HepG2 (cell line): ENCODE results near the gene PRXL2A. TPM values are rescaled to one million over a fixed set of nuclear protein-coding genes. Genes with fewer than 3 reads are reported as not detected.

ENCODE experiments used
- BHLHE40 ChIP-seq: IDR thresholded peaks from 2 replicates; pipeline ENCODE4 v1.6.1; 2011; ENCODE audit warnings: low read length, improper control_type of control experiment
- HOXA3 ChIP-seq: sonication (generic); formaldehyde crosslinking; IDR thresholded peaks from 2 replicates; pipeline ENCODE4 v1.5.0; 2020; ENCODE audit warnings: missing genetic modification reagents
- MAFK ChIP-seq, 2 experiments: IDR thresholded peaks in 1 of 2; conservative IDR thresholded peaks in 1 of 2; 2 replicates each; pipeline ENCODE4 v1.6.1; 2011; ENCODE audit warnings: improper control_type of control experiment in 2 of 2, low read length in 2 of 2
- NFRKB ChIP-seq: fragments of 450-650 bp; IDR thresholded peaks from 2 replicates; pipeline ENCODE4 v1.6.1; 2017
- ZNF225 ChIP-seq: sonication (generic); formaldehyde crosslinking; IDR thresholded peaks from 2 replicates; pipeline ENCODE4 v1.4.0; 2020; ENCODE audit warnings: mild to moderate bottlenecking, missing genetic modification reagents
- ZNF230 ChIP-seq: sonication (generic); formaldehyde crosslinking; IDR thresholded peaks from 2 replicates; pipeline ENCODE4 v1.4.0; 2020; ENCODE audit warnings: mild to moderate bottlenecking, missing genetic modification reagents
- ZNF326 ChIP-seq: sonication (generic); formaldehyde crosslinking; IDR thresholded peaks from 2 replicates; pipeline ENCODE4 v1.4.0; 2020; ENCODE audit warnings: missing genetic modification reagents, borderline replicate concordance
- ZNF703 ChIP-seq: sonication (generic); formaldehyde crosslinking; IDR thresholded peaks from 2 replicates; pipeline ENCODE4 v1.5.1; 2020; ENCODE audit warnings: missing genetic modification reagents, mild to moderate bottlenecking, moderate library complexity, borderline replicate concordance
- polyA plus RNA-seq, 8 experiments: library from polyadenylated mRNA; depleted of rRNA in 3 of 8; stranded (reverse) in 7 of 8; unstranded in 1 of 8; fragments of >200 nt; fragmentation: Illumina TruSeq in 4 of 8; extraction: Trizol in 4 of 8; gene quantifications; 2 replicates each; pipeline versions ENCODE4 v1.2.1 to v1.2.3, GENCODE V29; 2011 to 2016; ENCODE audit warnings: low read depth in 4 of 8, missing spikeins in 1 of 8, mixed read lengths in 1 of 8; ENCODE audit not compliant: insufficient read depth in 1 of 8
- total RNA-seq, 5 experiments: library from RNA; depleted of rRNA; stranded (reverse); fragments of >200 nt; fragmentation: Illumina TruSeq; extraction: Trizol; gene quantifications; 2 replicates each; pipeline ENCODE4 v1.2.3, GENCODE V29; 2016; ENCODE audit warnings: low read depth in 1 of 5
- TF ChIP-seq, protein P1 (sequence below): sonication (generic); formaldehyde crosslinking; IDR thresholded peaks from 2 replicates; pipeline ENCODE4 v1.4.0; 2020; ENCODE audit warnings: missing genetic modification reagents, borderline replicate concordance
- TF ChIP-seq, protein P2 (sequence below): sonication (generic); IDR thresholded peaks from 2 replicates; pipeline ENCODE4 v1.6.1; 2016; ENCODE audit warnings: low read depth, borderline replicate concordance
- TF ChIP-seq, protein P3 (sequence below): sonication (generic); formaldehyde crosslinking; IDR thresholded peaks from 2 replicates; pipeline ENCODE4 v1.5.1; 2020; ENCODE audit warnings: mild to moderate bottlenecking, missing genetic modification reagents, borderline replicate concordance
- TF ChIP-seq, protein P4 (sequence below): sonication (generic); formaldehyde crosslinking; IDR thresholded peaks from 2 replicates; pipeline ENCODE4 v1.4.0; 2020; ENCODE audit warnings: missing genetic modification reagents, borderline replicate concordance
- TF ChIP-seq, protein P5 (sequence below): sonication (generic); formaldehyde crosslinking; IDR thresholded peaks from 2 replicates; pipeline ENCODE4 v1.4.0; 2020; ENCODE audit warnings: missing genetic modification reagents

The PRXL2A gene
- total and polyA plus RNA-seq, 2 of the 13 experiments (the other 11 are each of a cell fraction or from before 2014, with no cell fraction given) = 43.9 to 79.9 TPM

DNA sequence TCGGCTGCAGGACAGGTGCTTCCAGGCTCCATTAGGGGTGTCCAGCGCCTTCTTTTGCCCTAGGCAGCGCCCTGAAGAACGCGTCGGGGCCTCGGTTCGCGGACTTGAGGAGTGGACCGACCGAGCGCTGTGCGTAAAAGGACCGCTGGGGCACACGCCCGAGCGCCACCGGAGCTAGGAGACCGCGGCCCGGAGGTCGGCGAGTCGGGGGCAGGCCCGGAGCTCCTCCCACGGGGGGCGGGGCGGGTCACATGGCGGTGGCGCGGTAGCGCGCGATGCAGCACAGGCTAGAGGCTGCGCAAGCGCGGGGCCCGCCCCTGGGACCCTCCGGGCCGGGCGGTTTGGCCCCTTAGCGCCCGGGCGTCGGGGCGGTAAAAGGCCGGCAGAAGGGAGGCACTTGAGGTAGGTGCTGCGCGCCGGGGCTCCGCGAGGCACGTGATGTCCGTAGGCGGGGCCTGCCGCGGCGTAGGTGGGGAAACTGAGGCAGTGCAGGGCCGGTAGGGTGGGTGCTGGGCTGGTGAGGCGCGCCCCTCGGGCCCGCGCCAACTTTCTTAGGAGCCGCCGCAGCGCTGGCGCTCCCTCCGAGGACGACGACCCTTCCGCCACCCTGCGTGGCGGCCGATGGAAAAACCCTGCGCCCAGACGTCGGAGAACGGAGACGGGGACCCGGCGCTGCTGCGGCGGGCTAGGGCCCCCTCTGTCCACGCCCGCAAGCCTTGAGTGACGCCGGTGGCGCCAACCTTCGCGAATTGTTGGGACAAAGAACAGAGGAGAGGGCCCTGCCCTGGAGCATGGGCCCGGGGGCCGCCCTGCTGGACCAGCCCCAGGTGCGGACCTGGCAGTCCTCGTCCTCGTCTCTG, at the start of gene PRXL2A (continued):
- TF ChIP-seq, protein P1, sequence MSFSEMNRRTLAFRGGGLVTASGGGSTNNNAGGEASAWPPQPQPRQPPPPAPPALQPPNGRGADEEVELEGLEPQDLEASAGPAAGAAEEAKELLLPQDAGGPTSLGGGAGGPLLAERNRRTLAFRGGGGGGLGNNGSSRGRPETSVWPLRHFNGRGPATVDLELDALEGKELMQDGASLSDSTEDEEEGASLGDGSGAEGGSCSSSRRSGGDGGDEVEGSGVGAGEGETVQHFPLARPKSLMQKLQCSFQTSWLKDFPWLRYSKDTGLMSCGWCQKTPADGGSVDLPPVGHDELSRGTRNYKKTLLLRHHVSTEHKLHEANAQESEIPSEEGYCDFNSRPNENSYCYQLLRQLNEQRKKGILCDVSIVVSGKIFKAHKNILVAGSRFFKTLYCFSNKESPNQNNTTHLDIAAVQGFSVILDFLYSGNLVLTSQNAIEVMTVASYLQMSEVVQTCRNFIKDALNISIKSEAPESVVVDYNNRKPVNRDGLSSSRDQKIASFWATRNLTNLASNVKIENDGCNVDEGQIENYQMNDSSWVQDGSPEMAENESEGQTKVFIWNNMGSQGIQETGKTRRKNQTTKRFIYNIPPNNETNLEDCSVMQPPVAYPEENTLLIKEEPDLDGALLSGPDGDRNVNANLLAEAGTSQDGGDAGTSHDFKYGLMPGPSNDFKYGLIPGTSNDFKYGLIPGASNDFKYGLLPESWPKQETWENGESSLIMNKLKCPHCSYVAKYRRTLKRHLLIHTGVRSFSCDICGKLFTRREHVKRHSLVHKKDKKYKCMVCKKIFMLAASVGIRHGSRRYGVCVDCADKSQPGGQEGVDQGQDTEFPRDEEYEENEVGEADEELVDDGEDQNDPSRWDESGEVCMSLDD (CRISPR knock-in tag) = no peak
- no peak for TF ChIP-seq ZNF326
- TF ChIP-seq NFRKB = no peak
- TF ChIP-seq, protein P2, sequence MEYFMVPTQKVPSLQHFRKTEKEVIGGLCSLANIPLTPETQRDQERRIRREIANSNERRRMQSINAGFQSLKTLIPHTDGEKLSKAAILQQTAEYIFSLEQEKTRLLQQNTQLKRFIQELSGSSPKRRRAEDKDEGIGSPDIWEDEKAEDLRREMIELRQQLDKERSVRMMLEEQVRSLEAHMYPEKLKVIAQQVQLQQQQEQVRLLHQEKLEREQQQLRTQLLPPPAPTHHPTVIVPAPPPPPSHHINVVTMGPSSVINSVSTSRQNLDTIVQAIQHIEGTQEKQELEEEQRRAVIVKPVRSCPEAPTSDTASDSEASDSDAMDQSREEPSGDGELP = peak; percentile 8; the same call in 1 of the 2 replicates
- TF ChIP-seq ZNF225 = no peak
- peak; percentile 41 for TF ChIP-seq BHLHE40
- peak; percentile 71 for TF ChIP-seq HOXA3 (CRISPR knock-in tag)
- TF ChIP-seq MAFK (conservative IDR thresholded peaks at IDR 0.05 in 1 of 2, IDR thresholded peaks at IDR 0.05 in 1 of 2; ENCODE audit: low read length in 2 of 2) = no peak
- TF ChIP-seq ZNF230 = peak; percentile 44; the same call in 1 of the 2 replicates
- TF ChIP-seq, protein P3, sequence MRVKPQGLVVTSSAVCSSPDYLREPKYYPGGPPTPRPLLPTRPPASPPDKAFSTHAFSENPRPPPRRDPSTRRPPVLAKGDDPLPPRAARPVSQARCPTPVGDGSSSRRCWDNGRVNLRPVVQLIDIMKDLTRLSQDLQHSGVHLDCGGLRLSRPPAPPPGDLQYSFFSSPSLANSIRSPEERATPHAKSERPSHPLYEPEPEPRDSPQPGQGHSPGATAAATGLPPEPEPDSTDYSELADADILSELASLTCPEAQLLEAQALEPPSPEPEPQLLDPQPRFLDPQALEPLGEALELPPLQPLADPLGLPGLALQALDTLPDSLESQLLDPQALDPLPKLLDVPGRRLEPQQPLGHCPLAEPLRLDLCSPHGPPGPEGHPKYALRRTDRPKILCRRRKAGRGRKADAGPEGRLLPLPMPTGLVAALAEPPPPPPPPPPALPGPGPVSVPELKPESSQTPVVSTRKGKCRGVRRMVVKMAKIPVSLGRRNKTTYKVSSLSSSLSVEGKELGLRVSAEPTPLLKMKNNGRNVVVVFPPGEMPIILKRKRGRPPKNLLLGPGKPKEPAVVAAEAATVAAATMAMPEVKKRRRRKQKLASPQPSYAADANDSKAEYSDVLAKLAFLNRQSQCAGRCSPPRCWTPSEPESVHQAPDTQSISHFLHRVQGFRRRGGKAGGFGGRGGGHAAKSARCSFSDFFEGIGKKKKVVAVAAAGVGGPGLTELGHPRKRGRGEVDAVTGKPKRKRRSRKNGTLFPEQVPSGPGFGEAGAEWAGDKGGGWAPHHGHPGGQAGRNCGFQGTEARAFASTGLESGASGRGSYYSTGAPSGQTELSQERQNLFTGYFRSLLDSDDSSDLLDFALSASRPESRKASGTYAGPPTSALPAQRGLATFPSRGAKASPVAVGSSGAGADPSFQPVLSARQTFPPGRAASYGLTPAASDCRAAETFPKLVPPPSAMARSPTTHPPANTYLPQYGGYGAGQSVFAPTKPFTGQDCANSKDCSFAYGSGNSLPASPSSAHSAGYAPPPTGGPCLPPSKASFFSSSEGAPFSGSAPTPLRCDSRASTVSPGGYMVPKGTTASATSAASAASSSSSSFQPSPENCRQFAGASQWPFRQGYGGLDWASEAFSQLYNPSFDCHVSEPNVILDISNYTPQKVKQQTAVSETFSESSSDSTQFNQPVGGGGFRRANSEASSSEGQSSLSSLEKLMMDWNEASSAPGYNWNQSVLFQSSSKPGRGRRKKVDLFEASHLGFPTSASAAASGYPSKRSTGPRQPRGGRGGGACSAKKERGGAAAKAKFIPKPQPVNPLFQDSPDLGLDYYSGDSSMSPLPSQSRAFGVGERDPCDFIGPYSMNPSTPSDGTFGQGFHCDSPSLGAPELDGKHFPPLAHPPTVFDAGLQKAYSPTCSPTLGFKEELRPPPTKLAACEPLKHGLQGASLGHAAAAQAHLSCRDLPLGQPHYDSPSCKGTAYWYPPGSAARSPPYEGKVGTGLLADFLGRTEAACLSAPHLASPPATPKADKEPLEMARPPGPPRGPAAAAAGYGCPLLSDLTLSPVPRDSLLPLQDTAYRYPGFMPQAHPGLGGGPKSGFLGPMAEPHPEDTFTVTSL = peak; percentile 41; the same call in 1 of the 2 replicates
- TF ChIP-seq, protein P4, sequence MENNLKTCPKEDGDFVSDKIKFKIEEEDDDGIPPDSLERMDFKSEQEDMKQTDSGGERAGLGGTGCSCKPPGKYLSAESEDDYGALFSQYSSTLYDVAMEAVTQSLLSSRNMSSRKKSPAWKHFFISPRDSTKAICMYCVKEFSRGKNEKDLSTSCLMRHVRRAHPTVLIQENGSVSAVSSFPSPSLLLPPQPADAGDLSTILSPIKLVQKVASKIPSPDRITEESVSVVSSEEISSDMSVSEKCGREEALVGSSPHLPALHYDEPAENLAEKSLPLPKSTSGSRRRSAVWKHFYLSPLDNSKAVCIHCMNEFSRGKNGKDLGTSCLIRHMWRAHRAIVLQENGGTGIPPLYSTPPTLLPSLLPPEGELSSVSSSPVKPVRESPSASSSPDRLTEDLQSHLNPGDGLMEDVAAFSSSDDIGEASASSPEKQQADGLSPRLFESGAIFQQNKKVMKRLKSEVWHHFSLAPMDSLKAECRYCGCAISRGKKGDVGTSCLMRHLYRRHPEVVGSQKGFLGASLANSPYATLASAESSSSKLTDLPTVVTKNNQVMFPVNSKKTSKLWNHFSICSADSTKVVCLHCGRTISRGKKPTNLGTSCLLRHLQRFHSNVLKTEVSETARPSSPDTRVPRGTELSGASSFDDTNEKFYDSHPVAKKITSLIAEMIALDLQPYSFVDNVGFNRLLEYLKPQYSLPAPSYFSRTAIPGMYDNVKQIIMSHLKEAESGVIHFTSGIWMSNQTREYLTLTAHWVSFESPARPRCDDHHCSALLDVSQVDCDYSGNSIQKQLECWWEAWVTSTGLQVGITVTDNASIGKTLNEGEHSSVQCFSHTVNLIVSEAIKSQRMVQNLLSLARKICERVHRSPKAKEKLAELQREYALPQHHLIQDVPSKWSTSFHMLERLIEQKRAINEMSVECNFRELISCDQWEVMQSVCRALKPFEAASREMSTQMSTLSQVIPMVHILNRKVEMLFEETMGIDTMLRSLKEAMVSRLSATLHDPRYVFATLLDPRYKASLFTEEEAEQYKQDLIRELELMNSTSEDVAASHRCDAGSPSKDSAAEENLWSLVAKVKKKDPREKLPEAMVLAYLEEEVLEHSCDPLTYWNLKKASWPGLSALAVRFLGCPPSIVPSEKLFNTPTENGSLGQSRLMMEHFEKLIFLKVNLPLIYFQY = peak; percentile 84; the same call in 1 of the 2 replicates
- TF ChIP-seq, protein P5, sequence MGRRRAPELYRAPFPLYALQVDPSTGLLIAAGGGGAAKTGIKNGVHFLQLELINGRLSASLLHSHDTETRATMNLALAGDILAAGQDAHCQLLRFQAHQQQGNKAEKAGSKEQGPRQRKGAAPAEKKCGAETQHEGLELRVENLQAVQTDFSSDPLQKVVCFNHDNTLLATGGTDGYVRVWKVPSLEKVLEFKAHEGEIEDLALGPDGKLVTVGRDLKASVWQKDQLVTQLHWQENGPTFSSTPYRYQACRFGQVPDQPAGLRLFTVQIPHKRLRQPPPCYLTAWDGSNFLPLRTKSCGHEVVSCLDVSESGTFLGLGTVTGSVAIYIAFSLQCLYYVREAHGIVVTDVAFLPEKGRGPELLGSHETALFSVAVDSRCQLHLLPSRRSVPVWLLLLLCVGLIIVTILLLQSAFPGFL (CRISPR knock-in tag) = no peak
- no peak for TF ChIP-seq ZNF703 (CRISPR knock-in tag)
